Measurements from ENCODE around the gene TMED1. TPM values are rescaled to one million over a fixed set of nuclear protein-coding genes. Genes with fewer than 3 reads are reported as not detected.

TMED1 gene
- polyA plus RNA-seq, 1 donor (not counting 4 experiments of a cell fraction or from before 2014, with no cell fraction given), result 18.2 TPM

DNA sequence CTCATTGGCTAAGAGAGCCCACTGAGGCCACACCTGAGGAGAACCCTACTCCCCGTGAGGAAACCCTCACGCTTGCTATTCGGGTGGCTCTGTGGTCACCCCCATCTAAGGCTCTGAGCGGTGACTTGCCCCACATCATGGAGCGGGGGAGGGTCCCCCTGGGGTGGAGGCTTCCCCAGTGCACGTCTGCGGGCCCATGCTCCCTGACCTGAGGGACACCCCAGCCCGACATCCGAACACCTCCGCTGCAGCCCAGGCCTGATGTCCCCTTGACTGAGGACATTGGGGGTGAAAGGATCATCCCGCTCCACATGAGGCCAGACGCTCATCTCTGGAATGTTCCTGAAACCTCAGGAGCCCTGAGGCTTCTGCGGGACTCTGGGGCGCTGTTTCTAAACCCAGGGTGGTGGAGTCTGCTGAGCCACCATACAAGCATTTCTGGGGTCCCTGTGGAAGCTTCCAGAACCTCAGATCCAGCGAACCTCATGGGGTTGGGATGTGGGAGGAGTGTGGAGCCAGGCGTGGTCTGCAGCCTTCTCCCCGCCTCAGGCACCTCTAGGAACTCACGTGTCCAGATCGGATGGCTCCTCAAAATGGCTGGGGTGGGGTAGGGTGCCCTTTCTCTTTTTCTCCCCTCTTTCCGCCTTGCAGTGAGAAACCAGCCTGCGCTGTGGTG lies 19.9 kb downstream of the TMED1 start:
- no peak overlapping the region for H3K4me3 ChIP-seq (ENCODE audit: control insufficient read depth in 2 of 3, extremely low read depth in 1 of 3, insufficient read depth in 2 of 3, low read depth in 1 of 3, low read length in 3 of 3)
- peaks cover 8 to 22% of the 10 kb centered on the region in 2 experiments for H3K36me3 ChIP-seq (ENCODE audit: control insufficient read depth in 2 of 2, extremely low read depth in 1 of 2, insufficient read depth in 2 of 2, low read length in 2 of 2)
- no peak overlapping the region for H3K4me2 ChIP-seq (ENCODE audit: control insufficient read depth, extremely low read depth, insufficient read depth, low read depth, low read length)
- TF ChIP-seq EZH2 (IDR thresholded peaks at IDR 0.05; ENCODE audit: low read length), result no peak
- TF ChIP-seq, protein P1, sequence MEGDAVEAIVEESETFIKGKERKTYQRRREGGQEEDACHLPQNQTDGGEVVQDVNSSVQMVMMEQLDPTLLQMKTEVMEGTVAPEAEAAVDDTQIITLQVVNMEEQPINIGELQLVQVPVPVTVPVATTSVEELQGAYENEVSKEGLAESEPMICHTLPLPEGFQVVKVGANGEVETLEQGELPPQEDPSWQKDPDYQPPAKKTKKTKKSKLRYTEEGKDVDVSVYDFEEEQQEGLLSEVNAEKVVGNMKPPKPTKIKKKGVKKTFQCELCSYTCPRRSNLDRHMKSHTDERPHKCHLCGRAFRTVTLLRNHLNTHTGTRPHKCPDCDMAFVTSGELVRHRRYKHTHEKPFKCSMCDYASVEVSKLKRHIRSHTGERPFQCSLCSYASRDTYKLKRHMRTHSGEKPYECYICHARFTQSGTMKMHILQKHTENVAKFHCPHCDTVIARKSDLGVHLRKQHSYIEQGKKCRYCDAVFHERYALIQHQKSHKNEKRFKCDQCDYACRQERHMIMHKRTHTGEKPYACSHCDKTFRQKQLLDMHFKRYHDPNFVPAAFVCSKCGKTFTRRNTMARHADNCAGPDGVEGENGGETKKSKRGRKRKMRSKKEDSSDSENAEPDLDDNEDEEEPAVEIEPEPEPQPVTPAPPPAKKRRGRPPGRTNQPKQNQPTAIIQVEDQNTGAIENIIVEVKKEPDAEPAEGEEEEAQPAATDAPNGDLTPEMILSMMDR (optimal IDR thresholded peaks at IDR 0.05 in 1 of 3, IDR thresholded peaks at IDR 0.05 in 1 of 3, conservative IDR thresholded peaks at IDR 0.05 in 1 of 3; ENCODE audit: extremely low read depth in 1 of 3, insufficient read depth in 2 of 3, low read length in 3 of 3), result no peak
- H3K79me2 ChIP-seq (ENCODE audit: control insufficient read depth, insufficient read depth, low read length), result no peaks in the 10 kb centered on the region
- DNase-seq (ENCODE audit: low read depth, low spot score) (no peak), FAIRE-seq (no peak)
- H3K9ac ChIP-seq (ENCODE audit: control insufficient read depth, extremely low read depth, insufficient read depth, low read length), result no peak overlapping the region
- H3K4me1 ChIP-seq (ENCODE audit: control insufficient read depth, extremely low read depth, insufficient read depth, low read length), result no peaks in the 10 kb centered on the region
- H3K27me3 ChIP-seq (ENCODE audit: control insufficient read depth, extremely low read depth, insufficient read depth, low read length), result no peaks in the 10 kb centered on the region
- dilution Hi-C loops (cut with MboI; ENCODE audit: extremely low pct_ligation_motif_present, low sequenced_read_pairs), result no loop called here
- no peaks in the 10 kb centered on the region for H3K9me1 ChIP-seq (ENCODE audit: control insufficient read depth, extremely low read depth, insufficient read depth, low read length)
- no peaks in the 10 kb centered on the region for H3K9me3 ChIP-seq (ENCODE audit: control insufficient read depth, low read depth, low read length)
- no peak overlapping the region for H2AFZ ChIP-seq (ENCODE audit: control insufficient read depth, low read length)
- H4K20me1 ChIP-seq (ENCODE audit: control insufficient read depth, extremely low read depth, insufficient read depth, low read length), result peaks cover 2% of the 10 kb centered on the region
- H3K27ac ChIP-seq (ENCODE audit: control insufficient read depth, insufficient read depth, low read length), result no peak overlapping the region

DNA sequence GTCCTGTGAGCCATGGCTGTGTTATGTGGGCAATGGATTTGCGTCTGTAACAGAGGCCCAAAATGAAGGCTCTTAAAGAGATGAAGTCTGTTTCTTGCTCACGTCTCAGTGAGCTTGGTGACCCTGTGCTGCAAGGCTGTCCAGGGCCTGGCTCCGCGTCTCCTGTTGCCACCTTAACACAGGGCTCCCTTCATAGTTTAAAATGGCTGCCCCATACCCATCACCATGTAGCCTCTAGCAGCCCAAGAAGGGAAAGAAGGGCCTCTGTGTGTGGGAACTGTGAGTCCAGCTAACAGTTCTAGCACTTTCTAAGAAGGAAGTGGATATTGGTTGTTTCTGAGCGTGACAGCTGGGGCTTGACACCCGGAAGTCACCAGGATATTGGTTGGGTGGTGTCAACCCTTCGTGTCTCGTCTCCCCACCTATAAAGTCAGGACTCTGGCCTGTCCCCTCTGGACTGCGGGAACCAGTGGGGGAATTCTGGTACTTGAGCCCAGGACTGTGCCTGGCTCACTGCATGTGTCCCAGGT lies 20.9 kb downstream of the TMED1 start:
- dilution Hi-C loops (cut with MboI; ENCODE audit: extremely low pct_ligation_motif_present, low sequenced_read_pairs), result no loop called here
- no peak overlapping the region for H3K27ac ChIP-seq (ENCODE audit: control insufficient read depth, insufficient read depth, low read length)
- H3K9me1 ChIP-seq (ENCODE audit: control insufficient read depth, extremely low read depth, insufficient read depth, low read length), result no peaks in the 10 kb centered on the region
- TF ChIP-seq, protein P1 (optimal IDR thresholded peaks at IDR 0.05 in 1 of 3, IDR thresholded peaks at IDR 0.05 in 1 of 3, conservative IDR thresholded peaks at IDR 0.05 in 1 of 3; ENCODE audit: extremely low read depth in 1 of 3, insufficient read depth in 2 of 3, low read length in 3 of 3), result no peak
- no peak for TF ChIP-seq EZH2 (IDR thresholded peaks at IDR 0.05; ENCODE audit: low read length)
- H3K36me3 ChIP-seq (ENCODE audit: control insufficient read depth in 2 of 2, extremely low read depth in 1 of 2, insufficient read depth in 2 of 2, low read length in 2 of 2), result peaks cover 8 to 20% of the 10 kb centered on the region in 2 experiments
- no peak overlapping the region for H3K4me3 ChIP-seq (ENCODE audit: control insufficient read depth in 2 of 3, extremely low read depth in 1 of 3, insufficient read depth in 2 of 3, low read depth in 1 of 3, low read length in 3 of 3)
- FAIRE-seq (no peak), DNase-seq (ENCODE audit: low read depth, low spot score) (no peak)
- H3K4me2 ChIP-seq (ENCODE audit: control insufficient read depth, extremely low read depth, insufficient read depth, low read depth, low read length), result no peak overlapping the region
- H3K4me1 ChIP-seq (ENCODE audit: control insufficient read depth, extremely low read depth, insufficient read depth, low read length), result peaks cover under 1% of the 10 kb centered on the region
- H2AFZ ChIP-seq (ENCODE audit: control insufficient read depth, low read length), result no peak overlapping the region
- no peaks in the 10 kb centered on the region for H3K9me3 ChIP-seq (ENCODE audit: control insufficient read depth, low read depth, low read length)
- H3K79me2 ChIP-seq (ENCODE audit: control insufficient read depth, insufficient read depth, low read length), result no peaks in the 10 kb centered on the region
- peaks cover 2% of the 10 kb centered on the region for H4K20me1 ChIP-seq (ENCODE audit: control insufficient read depth, extremely low read depth, insufficient read depth, low read length)
- H3K27me3 ChIP-seq (ENCODE audit: control insufficient read depth, extremely low read depth, insufficient read depth, low read length), result no peaks in the 10 kb centered on the region
- H3K9ac ChIP-seq (ENCODE audit: control insufficient read depth, extremely low read depth, insufficient read depth, low read length), result no peak overlapping the region
